Measurements from ENCODE around the gene HS3ST5.

The HS3ST5 gene

GRCh38 chr6:114342826-114343781 is at the start of gene HS3ST5:
TSS of gene HS3ST5 (minus strand) at chr6:114343023. CDS start at chr6:114062845, 280,178 bp downstream.
- no peak for DNase-seq (ENCODE audit: low read depth)

GRCh38 chr6:114390176-114390575 is 47.4 kb upstream of the HS3ST5 start:
- DNase-seq (ENCODE audit: low read depth) = no peak

- no peak for DNase-seq (ENCODE audit: low read depth)
Measured at GRCh38 chr6:114389111-114389510, 46.3 kb upstream of the HS3ST5 start.

- no peak for DNase-seq (ENCODE audit: low read depth)
Measured at GRCh38 chr6:114382406-114382805, 39.6 kb upstream of the HS3ST5 start.

- DNase-seq (ENCODE audit: low read depth) = no peak
Measured at GRCh38 chr6:114377881-114378280, 35.1 kb upstream of the HS3ST5 start.

GRCh38 chr6:114376611-114377175 is 33.9 kb upstream of the HS3ST5 start:
- DNase-seq (ENCODE audit: low read depth) = no peak

- no peak for DNase-seq (ENCODE audit: low read depth)
Measured at GRCh38 chr6:114375541-114376192, 32.8 kb upstream of the HS3ST5 start.

- no peak for DNase-seq (ENCODE audit: low read depth)
Measured at GRCh38 chr6:114367315-114367961, 24.6 kb upstream of the HS3ST5 start.

GRCh38 chr6:114366899-114367298 is 24.1 kb upstream of the HS3ST5 start:
- DNase-seq (ENCODE audit: low read depth) = no peak

GRCh38 chr6:114364301-114364700 is 21.5 kb upstream of the HS3ST5 start:
- no peak for DNase-seq (ENCODE audit: low read depth)

- no peak for DNase-seq (ENCODE audit: low read depth)
Measured at GRCh38 chr6:114362957-114363356, 20.1 kb upstream of the HS3ST5 start.

GRCh38 chr6:114362396-114362795 is 19.6 kb upstream of the HS3ST5 start:
- DNase-seq (ENCODE audit: low read depth) = no peak

- DNase-seq (ENCODE audit: low read depth) = no peak
Measured at GRCh38 chr6:114361036-114361435, 18.2 kb upstream of the HS3ST5 start.

- no peak for DNase-seq (ENCODE audit: low read depth)
Measured at GRCh38 chr6:114355300-114355699, 12.5 kb upstream of the HS3ST5 start.

GRCh38 chr6:114354482-114354881 is 11.7 kb upstream of the HS3ST5 start:
- no peak for DNase-seq (ENCODE audit: low read depth)

- DNase-seq (ENCODE audit: low read depth) = no peak
Measured at GRCh38 chr6:114346451-114346850, 3.6 kb upstream of the HS3ST5 start.

- no peak for DNase-seq (ENCODE audit: low read depth)
Measured at GRCh38 chr6:114344971-114345275, 2.1 kb upstream of the HS3ST5 start.

- no peak for DNase-seq (ENCODE audit: low read depth)
Measured at GRCh38 chr6:114344246-114344970, 1.6 kb upstream of the HS3ST5 start.

- no peak for DNase-seq (ENCODE audit: low read depth)
Measured at GRCh38 chr6:114343782-114344144, 940 bp upstream of the HS3ST5 start.

- no peak for DNase-seq (ENCODE audit: low read depth)
Measured at GRCh38 chr6:114342086-114342825, 567 bp downstream of the HS3ST5 start.

- DNase-seq (ENCODE audit: low read depth) = no peak
Measured at GRCh38 chr6:114339706-114340105, 3.1 kb downstream of the HS3ST5 start.

All from stimulated activated CD8-positive, alpha-beta memory T cell treated with anti-CD3 and anti-CD28 coated beads, Interleukin-7, amount 100 ng/mL, for 24 hours (primary cell).